HCT116 (cell line): ENCODE results near the gene MACROD1. TPM values are rescaled to one million over a fixed set of nuclear protein-coding genes. Genes with fewer than 3 reads are reported as not detected.

Source experiments
- ATAC-seq: fragments of 200-7000 bp; cut with Tn5 transposase; 2 replicates; pipeline ENCODE4 v1.9.1; 2020; ENCODE audit warnings: mild to moderate bottlenecking, moderate library complexity
- BruUV-seq: library from RNA; stranded (reverse); fragments of 400-500 nt; replicated peaks from 2 replicates; lab custom pipeline; 2021; lab: Mats Ljungman, UMichigan
- CTCF ChIA-PET: fragments of 300-600 bp; sonication (Branson Sonifier 250); formaldehyde crosslinking; loops from one replicate; lab custom pipeline; 2021; ENCODE audit warnings: antibody characterized with exemption; lab: Charles Lee
- POLR2A ChIA-PET: fragments of 300-600, 350-600 bp; sonication (Branson Sonifier 250); formaldehyde crosslinking; loops from one replicate; lab custom pipeline; 2021; ENCODE audit warnings: antibody characterized with exemption; lab: Charles Lee
- RAD21 ChIA-PET, 2 experiments: fragments of 300-600 bp; sonication (Branson Sonifier 250); formaldehyde crosslinking; loops; one replicate each; lab custom pipeline; 2023; ENCODE audit warnings: low total read pairs in 2 of 2; ENCODE audit not compliant: uncharacterized antibody in 2 of 2, unreplicated experiment in 2 of 2, low non-redundant PET in 1 of 2; lab: Charles Lee
- DNase-seq: peaks from one replicate; pipeline ENCODE4 v3.0.0-alpha.2; 2010; ENCODE audit warnings: low read depth, low spot score
- H2AFZ ChIP-seq: fragments of 200-600 bp; shearing (Covaris generic), sonication (generic); 2 replicates; pipeline ENCODE4 v1.6.1; 2017; ENCODE audit warnings: low read depth, mixed run types, mixed read lengths, antibody characterized with exemption, low read length; ENCODE audit not compliant: poor library complexity, severe bottlenecking
- H3K27ac ChIP-seq: 2 replicates; pipeline ENCODE4 v1.5.1; 2012; ENCODE audit warnings: low read depth, low read length
- H3K27me3 ChIP-seq: fragments of 200-600 bp; sonication (generic); 2 replicates; pipeline ENCODE4 v1.6.1; 2016; ENCODE audit warnings: mixed run types, low read length, mixed read lengths; ENCODE audit not compliant: insufficient read depth
- H3K36me3 ChIP-seq, 2 experiments: fragments of 200-500 bp in 1 of 2; fragments of 200-600 bp in 1 of 2; sonication (Bioruptor generic) in 1 of 2; sonication (generic) in 1 of 2; 2 replicates each; pipeline versions ENCODE4 v1.5.1 to v1.6.1; 2014 to 2016; ENCODE audit warnings: low read length in 2 of 2, inconsistent platforms in 1 of 2, mixed read lengths in 1 of 2, mixed run types in 1 of 2; ENCODE audit not compliant: insufficient read depth in 2 of 2, control insufficient read depth in 1 of 2
- H3K4me1 ChIP-seq, 2 experiments: fragments of 200-600 bp in 1 of 2; sonication (generic) in 1 of 2; 2 replicates each; pipeline versions ENCODE4 v1.5.1 to v1.6.1; 2012 to 2017; ENCODE audit warnings: low read length in 2 of 2, inconsistent platforms in 1 of 2, mild to moderate bottlenecking in 1 of 2, mixed read lengths in 1 of 2, mixed run types in 1 of 2, moderate library complexity in 1 of 2; ENCODE audit not compliant: insufficient read depth in 2 of 2, control insufficient read depth in 1 of 2
- H3K4me2 ChIP-seq: fragments of 200-600 bp; sonication (generic); 2 replicates; pipeline ENCODE4 v1.6.1; 2017; ENCODE audit warnings: mixed run types, low read length, mixed read lengths
- H3K4me3 ChIP-seq, 2 experiments: fragments of 200-600 bp in 1 of 2; sonication (generic) in 1 of 2; replicated peaks in 1 of 2; 2 replicates each; pipeline ENCODE4 v1.5.1; 2011 to 2016; ENCODE audit warnings: low read length in 2 of 2, control low read depth in 1 of 2, low read depth in 1 of 2, mild to moderate bottlenecking in 1 of 2, mixed read lengths in 1 of 2, mixed run types in 1 of 2
- H3K79me2 ChIP-seq: fragments of 200-600 bp; sonication (generic); 2 replicates; pipeline ENCODE4 v1.6.1; 2017; ENCODE audit warnings: mild to moderate bottlenecking, mixed run types, low read length, moderate library complexity, mixed read lengths; ENCODE audit not compliant: insufficient read depth
- H3K9ac ChIP-seq: fragments of 200-600 bp; sonication (generic); 2 replicates; pipeline ENCODE4 v1.6.1; 2016; ENCODE audit warnings: low read length, mixed read lengths
- H3K9me2 ChIP-seq: fragments of 200-600 bp; sonication (generic), shearing (Covaris generic); 2 replicates; pipeline ENCODE4 v1.6.1; 2017; ENCODE audit warnings: mixed run types, mild to moderate bottlenecking, moderate library complexity; ENCODE audit not compliant: insufficient read depth
- H3K9me3 ChIP-seq, 2 experiments: fragments of 200-500 bp in 1 of 2; fragments of 200-600 bp in 1 of 2; sonication (Bioruptor generic) in 1 of 2; sonication (generic) in 1 of 2; 2 replicates each; pipeline ENCODE4 v1.6.1; 2014 to 2017; ENCODE audit warnings: low read length in 2 of 2, mixed read lengths in 2 of 2, inconsistent platforms in 1 of 2, low read depth in 1 of 2, mild to moderate bottlenecking in 1 of 2, mixed run types in 1 of 2, moderate library complexity in 1 of 2; ENCODE audit not compliant: control insufficient read depth in 1 of 2, insufficient read depth in 1 of 2
- H4K20me1 ChIP-seq: fragments of 200-600 bp; sonication (generic), shearing (Covaris generic); 2 replicates; pipeline ENCODE4 v1.6.1; 2017; ENCODE audit warnings: mixed run types, mild to moderate bottlenecking, moderate library complexity; ENCODE audit not compliant: insufficient read depth
- CEBPB ChIP-seq: IDR thresholded peaks from 2 replicates; pipeline ENCODE4 v1.6.1; 2012; ENCODE audit warnings: low read depth
- EZH2phosphoT487 ChIP-seq: fragments of 200-600 bp; IDR thresholded peaks from 2 replicates; pipeline ENCODE4 v1.6.1; 2018; ENCODE audit warnings: antibody characterized with exemption, borderline replicate concordance
- JUND ChIP-seq: IDR thresholded peaks from 2 replicates; pipeline ENCODE4 v1.6.1; 2012
- POLR2AphosphoS5 ChIP-seq: IDR thresholded peaks from 2 replicates; pipeline ENCODE4 v1.6.1; 2011; ENCODE audit warnings: mild to moderate bottlenecking, low read depth, low read length, moderate library complexity
- RAD21 ChIP-seq: IDR thresholded peaks from 2 replicates; pipeline ENCODE4 v1.6.1; 2012; ENCODE audit warnings: low read depth, mild to moderate bottlenecking
- SIN3A ChIP-seq: IDR thresholded peaks from 2 replicates; pipeline ENCODE4 v1.6.1; 2012; ENCODE audit warnings: low read depth
- SP1 ChIP-seq: IDR thresholded peaks from 2 replicates; pipeline ENCODE4 v1.6.1; 2012; ENCODE audit warnings: low read depth
- SRF ChIP-seq: IDR thresholded peaks from 2 replicates; pipeline ENCODE4 v1.6.1; 2012; ENCODE audit warnings: low read depth
- ZBTB33 ChIP-seq: IDR thresholded peaks from 2 replicates; pipeline ENCODE4 v1.6.1; 2011; ENCODE audit warnings: mild to moderate bottlenecking, low read length, moderate library complexity; ENCODE audit not compliant: insufficient replicate concordance; ENCODE audit errors: extremely low read depth
- intact Hi-C: fragments of 100-400 bp; cut with micrococcal nuclease; formaldehyde crosslinking; loops from 2 replicates; pipeline ENCODE4 v1.10.0; 2022
- total RNA-seq: library from RNA; stranded (reverse); gene quantifications from one replicate; pipeline ENCODE4 v1.2.1, GENCODE V29; 2021; ENCODE audit not compliant: unreplicated experiment
- TF ChIP-seq, protein P1 (sequence below): IDR thresholded peaks from 2 replicates; pipeline ENCODE4 v1.6.1; 2012
- TF ChIP-seq, protein P2 (sequence below), 3 experiments: fragments of 200-600 bp in 1 of 3; sonication (generic) in 1 of 3; IDR thresholded peaks in 2 of 3; conservative IDR thresholded peaks in 1 of 3; 2 replicates each; pipeline ENCODE4 v1.5.1; 2012 to 2017; ENCODE audit warnings: low read depth in 2 of 3, low read length in 2 of 3, antibody characterized with exemption in 1 of 3, borderline replicate concordance in 1 of 3, control low read depth in 1 of 3, mild to moderate bottlenecking in 1 of 3, mixed read lengths in 1 of 3, mixed run types in 1 of 3, moderate library complexity in 1 of 3; ENCODE audit not compliant: insufficient read depth in 1 of 3

Gene MACROD1
- total RNA-seq, 1 experiment from 2014 or later = 61.1 TPM

DNA sequence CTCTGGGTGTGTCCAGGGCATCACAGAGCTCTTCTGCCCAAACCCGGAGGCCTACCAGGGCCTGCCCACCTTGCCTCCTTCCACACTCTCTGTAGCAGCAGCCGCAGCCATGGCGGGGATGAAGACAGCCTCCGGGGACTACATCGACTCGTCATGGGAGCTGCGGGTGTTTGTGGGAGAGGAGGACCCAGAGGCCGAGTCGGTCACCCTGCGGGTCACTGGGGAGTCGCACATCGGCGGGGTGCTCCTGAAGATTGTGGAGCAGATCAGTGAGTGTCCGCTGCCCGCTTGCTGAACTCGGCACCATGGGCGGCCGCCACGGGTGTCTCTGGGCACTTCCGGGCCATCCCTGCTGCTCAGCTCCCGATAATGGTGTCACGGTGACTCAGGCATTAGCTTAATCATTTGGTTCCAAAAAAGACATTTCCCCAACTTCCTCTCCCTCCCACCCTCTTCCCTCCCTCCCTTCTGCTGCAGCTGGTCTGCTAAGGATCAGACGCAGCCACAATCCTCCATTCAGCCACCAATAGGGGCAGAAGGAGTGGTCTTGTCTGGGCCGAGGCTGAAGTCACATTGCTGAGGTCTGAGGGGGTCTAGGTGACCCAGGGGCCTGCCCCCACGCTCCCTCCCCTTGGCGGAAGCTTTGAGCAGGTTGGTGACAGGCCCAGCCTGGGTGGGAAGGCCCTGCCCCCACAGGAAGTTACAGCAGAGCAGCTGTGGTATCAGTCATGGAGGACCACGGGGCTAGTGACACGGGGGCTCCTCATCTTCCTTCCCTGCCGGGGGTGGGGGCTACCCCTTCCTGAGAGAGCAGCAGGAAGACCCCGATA, 41.6 kb upstream of the MACROD1 start:
- Histone ChIP-seq H3K4me2 (no peak overlapping the region), H3K9me2 (no peaks in the 10 kb centered on the region), H2AFZ (no peak overlapping the region), H3K9me3 (no peaks in the 10 kb centered on the region), H3K4me3 (no peak overlapping the region), H4K20me1 (no peaks in the 10 kb centered on the region), H3K27me3 (no peaks in the 10 kb centered on the region), H3K36me3 (peaks cover 24 to 31% of the 10 kb centered on the region in 2 experiments), H3K79me2 (peaks cover 9% of the 10 kb centered on the region; the same call in 1 of the 2 replicates), H3K9ac (no peak overlapping the region), H3K4me1 (peaks cover 0 to 8% of the 10 kb centered on the region in 2 experiments; a peak in 1 of 4 replicates), H3K27ac (no peak overlapping the region; the same call in 1 of the 2 replicates)
- ChIA-PET CTCF (interaction anchor here (4.6 kb wide), 1 partner anchor 95 kb away, joined by 80 read pairs; the partner anchor contains the start of genes CATSPERZ and ESRRA), RAD21 (no interaction called here), POLR2A (interaction anchor here (0.9 kb wide), 1 partner anchor 23 kb away, joined by 4 read pairs; no protein-coding TSS in a partner anchor)
- DNase-seq (no peak), ATAC-seq (no peak)
- intact Hi-C loops = no loop called here
- TF ChIP-seq, protein P1, sequence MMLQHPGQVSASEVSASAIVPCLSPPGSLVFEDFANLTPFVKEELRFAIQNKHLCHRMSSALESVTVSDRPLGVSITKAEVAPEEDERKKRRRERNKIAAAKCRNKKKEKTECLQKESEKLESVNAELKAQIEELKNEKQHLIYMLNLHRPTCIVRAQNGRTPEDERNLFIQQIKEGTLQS = no peak
- TF ChIP-seq SIN3A (no peak), SP1 (no peak), SRF (no peak), RAD21 (no peak)
- BruUV-seq = no TSS peak

- H3K4me1 ChIP-seq = peaks cover 0 to 8% of the 10 kb centered on the region in 2 experiments; a peak in 1 of 4 replicates
- no peaks in the 10 kb centered on the region for H3K9me2 ChIP-seq
- H4K20me1 ChIP-seq = no peaks in the 10 kb centered on the region
- H3K4me3 ChIP-seq = no peak within 1 kb of the TSS
- intact Hi-C loops = no loop called here
- H3K4me2 ChIP-seq = no peak within 1 kb of the TSS
- no TSS peak for BruUV-seq
- CTCF ChIA-PET = interaction anchor here (2.7 to 4.6 kb wide), 2 partner anchors 96 to 149 kb away, joined by 31 to 80 read pairs; partner anchors contain the start of genes CATSPERZ and ESRRA
- H3K9ac ChIP-seq = no peak within 1 kb of the TSS
- peaks cover 14% of the 10 kb centered on the region; the same call in 1 of the 2 replicates for H3K79me2 ChIP-seq
- H3K27ac ChIP-seq = no peak within 1 kb of the TSS; the same call in 1 of the 2 replicates
- H3K36me3 ChIP-seq = peaks cover 31 to 37% of the 10 kb centered on the region in 2 experiments
- no peaks in the 10 kb centered on the region for H3K9me3 ChIP-seq
- DNase-seq (no peak), ATAC-seq (no peak)
- POLR2A ChIA-PET = interaction anchor here (0.9 kb wide), 1 partner anchor 22 kb away, joined by 4 read pairs; no protein-coding TSS in a partner anchor
- H3K27me3 ChIP-seq = no peaks in the 10 kb centered on the region
- RAD21 ChIA-PET = no interaction called here
- no peak within 1 kb of the TSS for H2AFZ ChIP-seq
- no peak for TF ChIP-seq ZBTB33
- TF ChIP-seq, protein P1 = no peak
- TF ChIP-seq CEBPB = no peak
- TF ChIP-seq SIN3A = no peak
- no peak for TF ChIP-seq EZH2phosphoT487
- TF ChIP-seq JUND = no peak
- TF ChIP-seq, protein P2, sequence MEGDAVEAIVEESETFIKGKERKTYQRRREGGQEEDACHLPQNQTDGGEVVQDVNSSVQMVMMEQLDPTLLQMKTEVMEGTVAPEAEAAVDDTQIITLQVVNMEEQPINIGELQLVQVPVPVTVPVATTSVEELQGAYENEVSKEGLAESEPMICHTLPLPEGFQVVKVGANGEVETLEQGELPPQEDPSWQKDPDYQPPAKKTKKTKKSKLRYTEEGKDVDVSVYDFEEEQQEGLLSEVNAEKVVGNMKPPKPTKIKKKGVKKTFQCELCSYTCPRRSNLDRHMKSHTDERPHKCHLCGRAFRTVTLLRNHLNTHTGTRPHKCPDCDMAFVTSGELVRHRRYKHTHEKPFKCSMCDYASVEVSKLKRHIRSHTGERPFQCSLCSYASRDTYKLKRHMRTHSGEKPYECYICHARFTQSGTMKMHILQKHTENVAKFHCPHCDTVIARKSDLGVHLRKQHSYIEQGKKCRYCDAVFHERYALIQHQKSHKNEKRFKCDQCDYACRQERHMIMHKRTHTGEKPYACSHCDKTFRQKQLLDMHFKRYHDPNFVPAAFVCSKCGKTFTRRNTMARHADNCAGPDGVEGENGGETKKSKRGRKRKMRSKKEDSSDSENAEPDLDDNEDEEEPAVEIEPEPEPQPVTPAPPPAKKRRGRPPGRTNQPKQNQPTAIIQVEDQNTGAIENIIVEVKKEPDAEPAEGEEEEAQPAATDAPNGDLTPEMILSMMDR (IDR thresholded peaks at IDR 0.05 in 2 of 3, conservative IDR thresholded peaks at IDR 0.05 in 1 of 3; ENCODE audit: borderline replicate concordance in 1 of 3, insufficient read depth in 1 of 3, low read depth in 2 of 3, low read length in 2 of 3) = no peak
- no peak for TF ChIP-seq POLR2AphosphoS5
- no peak for TF ChIP-seq RAD21
- TF ChIP-seq SP1 = no peak
Observed at GRCh38 chr11:64206457-64207255, 40.7 kb upstream of the MACROD1 start, which contains the start of gene FERMT3. FERMT3 (plus strand) TSS chr11:64206721; CDS start chr11:64207365, 644 bp downstream.
